A549 treated with GW870086 at 1 μM for 4 hours (cell line): ENCODE measurements around the gene SERINC2. TPM values are rescaled to one million over a fixed set of nuclear protein-coding genes. Genes with fewer than 3 reads are reported as not detected.

Source experiments
- total RNA-seq: library from RNA; stranded (reverse); fragments of 200-300 nt; extraction: Qiagen RNA extraction; gene quantifications from 5 replicates; pipeline ENCODE4 v1.2.3, GENCODE V29; 2022; ENCODE audit warnings: low read depth

Gene SERINC2
- 18.9 to 32.6 TPM (median 31.6 TPM) in 5 replicates for total RNA-seq

GRCh38 chr1:31412732-31413404, at the start of gene SERINC2:
Gene SERINC2 (plus strand): TSS chr1:31413213. CDS start chr1:31413266, 53 bp downstream.

GRCh38 chr1:31373056-31373896, 39.7 kb upstream of the SERINC2 start, which contains the start of gene FABP3:
Gene FABP3 (minus strand): TSS chr1:31373076. CDS start chr1:31373014, 62 bp downstream.

Other genes starting within 250 kb of the SERINC2 start
- 0.97 to 1.6 TPM (median 1.1 TPM) in 5 replicates for gene NKAIN1, start 173.3 kb upstream of the SERINC2 start, total RNA-seq
- gene SNRNP40, start 116.4 kb upstream of the SERINC2 start, total RNA-seq, result 40.4 to 45.9 TPM (median 44.5 TPM) in 5 replicates
- gene ZCCHC17, start 116.2 kb upstream of the SERINC2 start, total RNA-seq, result 23.7 to 27.2 TPM (median 25.2 TPM) in 5 replicates
- not detected in 5 replicates for gene FABP3, start 40.1 kb upstream of the SERINC2 start, total RNA-seq
- gene TINAGL1, start 163.3 kb downstream of the SERINC2 start, total RNA-seq, result 0.29 to 1.4 TPM (median 0.77 TPM) in 5 replicates
- gene HCRTR1, start 204.5 kb downstream of the SERINC2 start, total RNA-seq, result not detected in 5 replicates
- 41.9 to 48.8 TPM (median 45.6 TPM) in 5 replicates for gene PEF1, start 231.7 kb downstream of the SERINC2 start, total RNA-seq